Stimulated activated CD8-positive, alpha-beta memory T cell treated with anti-CD3 and anti-CD28 coated beads, Interleukin-15, amount 100 ng/mL, for 24 hours (primary cell): ENCODE results near the gene MSLN.

Experiments
- DNase-seq: peaks from one replicate; pipeline ENCODE4 v3.0.0-alpha.2; 2020; ENCODE audit warnings: low read depth

The MSLN gene

GRCh38 chr16:776824-777223 is 16.3 kb downstream of the MSLN start:
- no peak for DNase-seq

- DNase-seq, result no peak
Observed at GRCh38 chr16:777826-778225, 17.3 kb downstream of the MSLN start.

- no peak for DNase-seq
Observed at GRCh38 chr16:778447-778846, 17.9 kb downstream of the MSLN start.

- DNase-seq, result no peak
Observed at GRCh38 chr16:778909-779527, 18.5 kb downstream of the MSLN start.

- DNase-seq, result no peak
Observed at GRCh38 chr16:779561-779960, 19.0 kb downstream of the MSLN start.

GRCh38 chr16:780296-780695 is 19.8 kb downstream of the MSLN start:
- DNase-seq, result no peak

- no peak for DNase-seq
Observed at GRCh38 chr16:781346-782010, 20.9 kb downstream of the MSLN start.

GRCh38 chr16:782258-782657 is 21.7 kb downstream of the MSLN start:
- no peak for DNase-seq

- DNase-seq, result no peak
Observed at GRCh38 chr16:782766-783403, 22.4 kb downstream of the MSLN start.

- no peak for DNase-seq
Observed at GRCh38 chr16:783404-784161, 23.0 kb downstream of the MSLN start.

GRCh38 chr16:784431-784830 is 23.9 kb downstream of the MSLN start:
- DNase-seq, result no peak

- peak; percentile 72 for DNase-seq
Observed at GRCh38 chr16:785563-786535, 25.3 kb downstream of the MSLN start.

GRCh38 chr16:787321-787966 is 26.9 kb downstream of the MSLN start:
- DNase-seq, result no peak

GRCh38 chr16:787978-788398 is 27.5 kb downstream of the MSLN start, which contains the start of gene RPUSD1:
Gene RPUSD1 (minus strand): TSS chr16:788381. CDS start chr16:787737, 644 bp downstream.
- no peak for DNase-seq

- peak; percentile 90 for DNase-seq
Observed at GRCh38 chr16:788399-789126, 28.0 kb downstream of the MSLN start, which contains the start of gene CHTF18. Gene CHTF18 (plus strand): TSS chr16:788620. CDS start chr16:788685, 65 bp downstream.

GRCh38 chr16:789191-789850 is 28.8 kb downstream of the MSLN start:
- no peak for DNase-seq

- DNase-seq, result no peak
Observed at GRCh38 chr16:790086-790485, 29.6 kb downstream of the MSLN start.

GRCh38 chr16:791131-791530 is 30.6 kb downstream of the MSLN start:
- no peak for DNase-seq

- no peak for DNase-seq
Observed at GRCh38 chr16:792221-792995, 31.9 kb downstream of the MSLN start.
